OCI-LY1 (cell line): Measurements from ENCODE around the gene ANKH.

Source experiments
- CTCF ChIP-seq: fragments of 200-600 bp; sonication (generic), shearing (Covaris generic); IDR thresholded peaks from 2 replicates; pipeline ENCODE4 v1.5.1; 2017; ENCODE audit warnings: mild to moderate bottlenecking, antibody characterized with exemption, low read length, moderate library complexity, mixed read lengths
- EZH2 ChIP-seq: fragments of 200-600 bp; sonication (generic), shearing (Covaris generic); IDR thresholded peaks from 2 replicates; pipeline ENCODE4 v1.8.0; 2017; ENCODE audit warnings: borderline replicate concordance, mixed run types, mild to moderate bottlenecking, antibody characterized with exemption, low read length, moderate library complexity, mixed read lengths

- TF ChIP-seq CTCF (no peak), EZH2 (no peak)
These were observed 20.0 kb downstream of the ANKH start for GRCh38 chr5:14851597-14851996.
